Motor neuron (in vitro differentiated cells): Measurements from ENCODE around the gene EXOC1L. TPM values are rescaled to one million over a fixed set of nuclear protein-coding genes. Genes with fewer than 3 reads are reported as not detected.

ENCODE experiments used
- ATAC-seq, 8 experiments: fragments of 200-7000 bp; cut with Tn5 transposase; replicated peaks in 6 of 8; 2 replicates each; pipeline ENCODE4 v1.8.0; 2021; ENCODE audit warnings: mild to moderate bottlenecking in 8 of 8, moderate library complexity in 8 of 8
- H3K27ac ChIP-seq, 2 donors: fragments of 250-450 bp; sonication (Bioruptor Pico); 2 replicates each; pipeline ENCODE4 v1.9.0; 2021; ENCODE audit warnings: antibody characterized with exemption in 2 of 2, mild to moderate bottlenecking in 2 of 2, moderate library complexity in 1 of 2
- H3K4me1 ChIP-seq, 2 donors: fragments of 250-450 bp; sonication (Bioruptor Pico); replicated peaks in 1 of 2; 2 replicates each; pipeline ENCODE4 v1.6.1; 2021; ENCODE audit warnings: antibody characterized with exemption in 2 of 2, mild to moderate bottlenecking in 2 of 2, moderate library complexity in 1 of 2
- H3K4me3 ChIP-seq, 5 donors: fragments of 250-450 bp; sonication (Bioruptor Pico); 2 replicates each; pipeline ENCODE4 v1.9.0; 2021; ENCODE audit warnings: antibody characterized with exemption in 5 of 5, mild to moderate bottlenecking in 5 of 5, moderate library complexity in 4 of 5
- WGBS, 10 experiments: fragments of 450-650 bp; shearing (Covaris generic); methylation state at CpG; one replicate each; pipeline ENCODE4 v1.0.0; 2022; 5-methylcytosine and 5-hydroxymethylcytosine counted together
- in situ Hi-C, 9 experiments: fragments of 400-800 bp; cut with MboI; loops; one replicate each; pipeline ENCODE4 v1.15.0; 2021; ENCODE audit warnings: low sequenced_read_pairs in 9 of 9, low pct_unique_long_range_greater_than_20kb in 2 of 9; ENCODE audit not compliant: unreplicated experiment in 9 of 9
- total RNA-seq, 8 experiments: library from RNA; unstranded; fragments of 300-600 nt; gene quantifications; 2 replicates each; pipeline versions ENCODE4 v1.2.3 to v1.2.4, GENCODE V29; 2022

EXOC1L gene
- total RNA-seq, 8 experiments from 2014 or later = 0.66 to 1.9 TPM; not detected in 6

GRCh38 chr4:55868581-55869090 is 49.0 kb downstream of the EXOC1L start:
- in situ Hi-C loops = no loop called here
- H3K4me1 ChIP-seq = no peaks in the 10 kb centered on the region
- no peak for ATAC-seq
- no peak overlapping the region for H3K4me3 ChIP-seq
- 86 to 100% (median 100%) methylated on average over 1 of the region's 1 CpG; no CpG with 5 or more reads in 2 of the 10 experiments for WGBS, 10 experiments
- no peak overlapping the region for H3K27ac ChIP-seq

- in situ Hi-C loops = no loop called here
- H3K4me1 ChIP-seq = no peaks in the 10 kb centered on the region
- 57 to 97% (median 78%) methylated on average over 3 to 5 of the region's 5 CpGs for WGBS, 10 experiments
- H3K4me3 ChIP-seq = no peak overlapping the region
- ATAC-seq = no peak
- H3K27ac ChIP-seq = no peak overlapping the region
Measured at GRCh38 chr4:55871299-55871800, 51.8 kb downstream of the EXOC1L start.

GRCh38 chr4:55874831-55875230 is 55.2 kb downstream of the EXOC1L start:
- Histone ChIP-seq H3K4me3 (no peak overlapping the region), H3K27ac (no peak overlapping the region), H3K4me1 (no peaks in the 10 kb centered on the region)
- peak in 3 of 8 experiments; percentile 34 to 63 (median 52) for ATAC-seq
- in situ Hi-C loops = no loop called here

- no peaks in the 10 kb centered on the region for H3K4me1 ChIP-seq
- H3K4me3 ChIP-seq = no peak overlapping the region
- H3K27ac ChIP-seq = no peak overlapping the region
- in situ Hi-C loops = no loop called here
- no peak for ATAC-seq
Measured at GRCh38 chr4:55876387-55876786, 56.8 kb downstream of the EXOC1L start.

GRCh38 chr4:55879224-55879623 is 59.6 kb downstream of the EXOC1L start:
- WGBS, 10 experiments = 60 to 100% (median 93%) methylated on average over 1 to 3 of the region's 3 CpGs
- ATAC-seq = no peak
- Histone ChIP-seq H3K4me3 (no peak overlapping the region), H3K4me1 (peaks cover 0 to 3% of the 10 kb centered on the region in 2 donors), H3K27ac (no peak overlapping the region)
- in situ Hi-C loops = no loop called here

- in situ Hi-C loops = no loop called here
- no peak for ATAC-seq
- H3K4me3 ChIP-seq = no peak overlapping the region
- WGBS, 10 experiments = 89 to 100% (median 100%) methylated on average over 1 to 3 of the region's 3 CpGs
- peaks cover 0 to 3% of the 10 kb centered on the region in 2 donors for H3K4me1 ChIP-seq
- H3K27ac ChIP-seq = no peak overlapping the region
Measured at GRCh38 chr4:55880652-55881280, 61.2 kb downstream of the EXOC1L start.

- no peak overlapping the region for H3K4me3 ChIP-seq
- WGBS, 10 experiments = 20 to 100% (median 64%) methylated on average over 1 to 2 of the region's 2 CpGs
- H3K4me1 ChIP-seq = peaks cover 0 to 3% of the 10 kb centered on the region in 2 donors
- no peak for ATAC-seq
- H3K27ac ChIP-seq = no peak overlapping the region
- in situ Hi-C loops = no loop called here
Measured at GRCh38 chr4:55884093-55884850, 64.7 kb downstream of the EXOC1L start.

- WGBS, 10 experiments = 71 to 100% (median 100%) methylated on average over 1 of the region's 1 CpG; no CpG with 5 or more reads in 3 of the 10 experiments
- Histone ChIP-seq H3K4me3 (no peak overlapping the region), H3K4me1 (peaks cover 0 to 3% of the 10 kb centered on the region in 2 donors), H3K27ac (no peak overlapping the region)
- ATAC-seq = no peak
- in situ Hi-C loops = no loop called here
Measured at GRCh38 chr4:55884851-55885219, 65.2 kb downstream of the EXOC1L start.

Other genes with a start within 250 kb of the EXOC1L start
- under 1 TPM in 2 of 8 experiments, not detected in 6; 0.38 to 0.49 TPM for gene PDCL2, start 227.5 kb upstream of the EXOC1L start, total RNA-seq
- 10 to 100 TPM in 7 of 8 experiments, 1 to 10 TPM in 1; 1.9 to 89.3 (median 55.8) TPM for gene NMU, start 183.5 kb upstream of the EXOC1L start, total RNA-seq
- gene EXOC1, start 33.9 kb downstream of the EXOC1L start, total RNA-seq = 10 to 100 TPM; 31.3 to 52.3 (median 44.7) TPM
- 10 to 100 TPM in 1 of 8 experiments, 1 to 10 TPM in 7; 2.2 to 12.1 (median 7.4) TPM for gene CEP135, start 129.2 kb downstream of the EXOC1L start, total RNA-seq